ENCODE data around the gene ENTHD1. TPM values are rescaled to one million over a fixed set of nuclear protein-coding genes. Genes with fewer than 3 reads are reported as not detected.

ENTHD1 gene
- total and polyA plus RNA-seq, 2 of the 8 experiments (the other 6 are each of a cell fraction or from before 2014, with no cell fraction given) = not detected

DNA sequence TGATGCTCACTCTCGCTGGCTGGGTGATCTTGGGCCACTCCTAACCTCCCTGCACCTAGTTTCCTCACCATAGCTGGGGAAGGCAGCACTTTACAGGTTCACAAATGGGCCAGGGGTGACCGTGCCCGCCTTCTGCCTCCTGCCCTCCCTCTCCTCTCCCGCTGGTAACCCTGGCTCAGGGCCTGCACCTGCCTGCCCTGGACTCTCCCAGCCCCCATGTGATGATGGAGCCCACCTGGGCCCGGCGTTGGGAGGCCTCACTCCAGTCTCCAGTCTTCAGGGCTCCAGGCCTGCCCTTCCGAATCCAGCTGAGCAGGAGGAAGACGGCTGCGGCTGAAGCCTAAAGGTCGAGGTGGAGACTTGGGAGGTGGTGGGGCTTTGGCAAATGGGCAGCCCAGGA lies 170.1 kb downstream of the ENTHD1 start:
- H3K4me3 ChIP-seq (ENCODE audit: extremely low read depth in 1 of 4, insufficient read depth in 2 of 4, low read depth in 3 of 4, low read length in 4 of 4) = no peak overlapping the region
- H2AFZ ChIP-seq (ENCODE audit: low read length) = no peak overlapping the region
- H4K91ac ChIP-seq (replicated peaks; ENCODE audit: insufficient read length, low read length) = no peak overlapping the region
- H3K27ac ChIP-seq (ENCODE audit: low read depth, low read length) = no peak overlapping the region
- no peaks in the 10 kb centered on the region for H3K9me3 ChIP-seq (ENCODE audit: insufficient read depth in 2 of 2, low read depth in 1 of 2, low read length in 1 of 2)
- CTCF ChIA-PET (ENCODE audit: partially characterized antibody) = interaction anchor here (0.8 kb wide), 1 partner anchor 154 kb away, joined by 3 read pairs; no protein-coding TSS in a partner anchor
- TF ChIP-seq SAP30 (IDR thresholded peaks at IDR 0.05; ENCODE audit: insufficient read depth, insufficient replicate concordance, low read length) (no peak), POU5F1 (IDR thresholded peaks at IDR 0.05; ENCODE audit: low read depth, low read length) (no peak), RBBP5 (IDR thresholded peaks at IDR 0.05; ENCODE audit: borderline replicate concordance, low read depth, low read length) (no peak)
- TF ChIP-seq, protein P1, sequence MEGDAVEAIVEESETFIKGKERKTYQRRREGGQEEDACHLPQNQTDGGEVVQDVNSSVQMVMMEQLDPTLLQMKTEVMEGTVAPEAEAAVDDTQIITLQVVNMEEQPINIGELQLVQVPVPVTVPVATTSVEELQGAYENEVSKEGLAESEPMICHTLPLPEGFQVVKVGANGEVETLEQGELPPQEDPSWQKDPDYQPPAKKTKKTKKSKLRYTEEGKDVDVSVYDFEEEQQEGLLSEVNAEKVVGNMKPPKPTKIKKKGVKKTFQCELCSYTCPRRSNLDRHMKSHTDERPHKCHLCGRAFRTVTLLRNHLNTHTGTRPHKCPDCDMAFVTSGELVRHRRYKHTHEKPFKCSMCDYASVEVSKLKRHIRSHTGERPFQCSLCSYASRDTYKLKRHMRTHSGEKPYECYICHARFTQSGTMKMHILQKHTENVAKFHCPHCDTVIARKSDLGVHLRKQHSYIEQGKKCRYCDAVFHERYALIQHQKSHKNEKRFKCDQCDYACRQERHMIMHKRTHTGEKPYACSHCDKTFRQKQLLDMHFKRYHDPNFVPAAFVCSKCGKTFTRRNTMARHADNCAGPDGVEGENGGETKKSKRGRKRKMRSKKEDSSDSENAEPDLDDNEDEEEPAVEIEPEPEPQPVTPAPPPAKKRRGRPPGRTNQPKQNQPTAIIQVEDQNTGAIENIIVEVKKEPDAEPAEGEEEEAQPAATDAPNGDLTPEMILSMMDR (IDR thresholded peaks at IDR 0.05; ENCODE audit: control extremely low read depth in 1 of 3, insufficient read depth in 1 of 3, low read depth in 1 of 3, low read length in 3 of 3) = no peak
- no peak for FAIRE-seq
- H3K23me2 ChIP-seq (ENCODE audit: low read depth, low read length) = no peaks in the 10 kb centered on the region
- H2AK5ac ChIP-seq (ENCODE audit: low read depth, low read length) = no peak overlapping the region
- DNase-seq (ENCODE audit: low read depth in 1 of 2, low spot score in 2 of 2) = no peak
- H3K23ac ChIP-seq (ENCODE audit: insufficient read length) = no peak overlapping the region
- no peak overlapping the region for H3K18ac ChIP-seq (ENCODE audit: extremely low read depth, low read length)
- H2BK12ac ChIP-seq (ENCODE audit: low read depth, low read length) = no peak overlapping the region
- H4K5ac ChIP-seq (ENCODE audit: insufficient read length, low read depth, low read length) = no peak overlapping the region
- H3K14ac ChIP-seq (ENCODE audit: insufficient read length) = no peak overlapping the region
- no peak overlapping the region for H3K4me2 ChIP-seq (ENCODE audit: insufficient read depth in 1 of 2, low read depth in 2 of 2, low read length in 2 of 2)
- H2BK20ac ChIP-seq (ENCODE audit: low read length) = no peak overlapping the region
- POLR2A ChIA-PET (ENCODE audit: partially characterized antibody) = no interaction called here
- H3K79me2 ChIP-seq (ENCODE audit: control insufficient read depth in 1 of 2, insufficient read depth in 2 of 2, low read length in 2 of 2) = no peaks in the 10 kb centered on the region
- no peaks in the 10 kb centered on the region for H3K27me3 ChIP-seq (replicated peaks in 1 of 4; ENCODE audit: control insufficient read depth in 3 of 4, extremely low read depth in 1 of 4, insufficient read depth in 3 of 4, low read length in 3 of 4)
- H2BK120ac ChIP-seq (replicated peaks; ENCODE audit: low read depth, low read length) = no peak overlapping the region
- H3K56ac ChIP-seq (replicated peaks; ENCODE audit: insufficient read length, low read depth, low read length) = no peak overlapping the region
- H2BK5ac ChIP-seq (ENCODE audit: low read depth, low read length) = no peak overlapping the region
- H3K79me1 ChIP-seq (ENCODE audit: low read depth, low read length) = no peaks in the 10 kb centered on the region
- no peaks in the 10 kb centered on the region; a peak in 1 of 7 replicates for H3K4me1 ChIP-seq (replicated peaks in 1 of 4; ENCODE audit: control insufficient read depth in 3 of 4, insufficient read depth in 4 of 4, low read length in 3 of 4)
- no peaks in the 10 kb centered on the region for H4K20me1 ChIP-seq (replicated peaks in 1 of 2; ENCODE audit: control insufficient read depth in 1 of 2, insufficient read depth in 2 of 2, low read length in 2 of 2)
- no peak overlapping the region for H4K8ac ChIP-seq (ENCODE audit: extremely low read depth, insufficient read depth, low read length)
- 88% methylated on average over 10 of the region's 10 CpGs; no CpG with 5 or more reads in 1 of the 2 experiments for WGBS, 2 experiments (ENCODE audit: extremely low coverage in 1 of 2, insufficient coverage in 1 of 2, insufficient read length in 1 of 2, insufficient replicate concordance in 2 of 2, low coverage in 1 of 2, low lambda C conversion rate in 2 of 2, missing lambda C conversion rate in 1 of 2)
- no peaks in the 10 kb centered on the region for H3K36me3 ChIP-seq (ENCODE audit: control insufficient read depth in 2 of 4, insufficient read depth in 4 of 4, low read length in 3 of 4)
- no peak overlapping the region for H3K4ac ChIP-seq (replicated peaks; ENCODE audit: insufficient read length, low read depth, low read length)
- H2BK15ac ChIP-seq (ENCODE audit: low read length) = no peak overlapping the region
- H3K9ac ChIP-seq (replicated peaks in 1 of 4; ENCODE audit: extremely low read depth in 1 of 4, low read depth in 3 of 4, low read length in 3 of 4) = no peak overlapping the region

All from H1 (cell line).